Activated CD4-positive, alpha-beta memory T cell treated with anti-CD3 and anti-CD28 coated beads, Interleukin-2, amount 10 ng/mL, durations not matched to agents 7 days and 5 days (primary cell): ENCODE results near the gene DESI1. TPM values are rescaled to one million over a fixed set of nuclear protein-coding genes. Genes with fewer than 3 reads are reported as not detected.
A peak's percentile ranks its signal among the peaks of the same experiment; 100 is the strongest.
"Not testable (repeated sequence)": the region's sequence is repeated elsewhere in the genome, so short reads cannot be mapped to it uniquely, and the experiment has no call there.

Source experiments
- CTCF ChIA-PET: fragments of 350-600 bp; sonication (Branson Sonifier 250); formaldehyde crosslinking; loops from one replicate; lab custom pipeline; 2021; ENCODE audit warnings: antibody characterized with exemption, inconsistent platforms; lab: Charles Lee
- POLR2A ChIA-PET: fragments of 350-600 bp; sonication (Branson Sonifier 250); formaldehyde crosslinking; loops from one replicate; lab custom pipeline; 2021; ENCODE audit warnings: antibody characterized with exemption; lab: Charles Lee
- DNase-seq: peaks from one replicate; pipeline ENCODE4 v3.0.0-alpha.2; 2020
- H3K27ac Mint-ChIP-seq: one replicate; pipeline ENCODE4 v1.8.0; 2021; ENCODE audit warnings: mild to moderate bottlenecking, mixed read lengths
- H3K27me3 Mint-ChIP-seq: one replicate; pipeline ENCODE4 v1.8.0; 2021; ENCODE audit warnings: mixed read lengths
- H3K36me3 Mint-ChIP-seq: one replicate; pipeline ENCODE4 v1.8.0; 2021; ENCODE audit warnings: low read depth, mixed read lengths
- H3K4me1 Mint-ChIP-seq: one replicate; pipeline ENCODE4 v1.8.0; 2021; ENCODE audit warnings: mixed read lengths
- H3K4me3 Mint-ChIP-seq: one replicate; pipeline ENCODE4 v1.8.0; 2021; ENCODE audit warnings: mild to moderate bottlenecking, mixed read lengths
- H3K9me3 Mint-ChIP-seq: one replicate; pipeline ENCODE4 v1.8.0; 2021; ENCODE audit warnings: mixed read lengths
- total RNA-seq, 2 experiments: library from RNA; stranded (reverse); gene quantifications; one replicate each; pipeline ENCODE4 v1.2.3, GENCODE V29; 2021

The DESI1 gene
- total RNA-seq, 2 experiments from 2014 or later, result 49.3 to 53.6 TPM

GRCh38 chr22:41654322-41654721, 33.5 kb upstream of the DESI1 start:
- peaks cover 61% of the 10 kb centered on the region for H3K36me3 Mint-ChIP-seq
- no peak for DNase-seq
- no peak overlapping the region for H3K4me3 Mint-ChIP-seq
- POLR2A ChIA-PET, result interaction anchor here (1.0 to 2.6 kb wide), 4 partner anchors 13 to 66 kb away, joined by 3 to 11 read pairs (median 4); partner anchors contain the start of genes DESI1 and XRCC6
- CTCF ChIA-PET, result interaction anchor here (1.6 to 2.3 kb wide), 2 partner anchors 10 to 13 kb away, joined by 6 to 8 read pairs; no protein-coding TSS in a partner anchor
- peaks cover 7% of the 10 kb centered on the region for H3K4me1 Mint-ChIP-seq
- H3K27me3 Mint-ChIP-seq, result no peaks in the 10 kb centered on the region
- H3K27ac Mint-ChIP-seq, result peak overlapping the region; percentile 40
- H3K9me3 Mint-ChIP-seq, result no peaks in the 10 kb centered on the region

GRCh38 chr22:41650821-41651220, 30.0 kb upstream of the DESI1 start:
- Mint-ChIP-seq H3K27ac (no peak overlapping the region), H3K27me3 (no peaks in the 10 kb centered on the region), H3K36me3 (peaks cover 65% of the 10 kb centered on the region), H3K4me1 (peaks cover 13% of the 10 kb centered on the region), H3K4me3 (no peak overlapping the region), H3K9me3 (no peaks in the 10 kb centered on the region)
- DNase-seq, result no peak
- ChIA-PET POLR2A (no interaction called here), CTCF (interaction anchor here (2.4 kb wide), 1 partner anchor 16 kb away, joined by 16 read pairs; no protein-coding TSS in a partner anchor)

- CTCF ChIA-PET, result interaction anchor here (2.4 kb wide), 1 partner anchor 17 kb away, joined by 16 read pairs; no protein-coding TSS in a partner anchor
- POLR2A ChIA-PET, result interaction anchor here (1.0 kb wide), 1 partner anchor 28 kb away, joined by 3 read pairs; no protein-coding TSS in a partner anchor
- Mint-ChIP-seq H3K27me3 (no peaks in the 10 kb centered on the region), H3K4me3 (no peak overlapping the region), H3K9me3 (no peaks in the 10 kb centered on the region), H3K4me1 (peaks cover 13% of the 10 kb centered on the region), H3K27ac (no peak overlapping the region), H3K36me3 (peaks cover 62% of the 10 kb centered on the region)
- no peak for DNase-seq
Observed at GRCh38 chr22:41650229-41650628, 29.4 kb upstream of the DESI1 start.

GRCh38 chr22:41648432-41648831, 27.6 kb upstream of the DESI1 start:
- Mint-ChIP-seq H3K27me3 (no peaks in the 10 kb centered on the region), H3K4me1 (peaks cover 6% of the 10 kb centered on the region), H3K4me3 (no peak overlapping the region), H3K36me3 (peaks cover 50% of the 10 kb centered on the region), H3K27ac (no peak overlapping the region), H3K9me3 (no peaks in the 10 kb centered on the region)
- ChIA-PET POLR2A (interaction anchor here (1.7 kb wide), 1 partner anchor 10 kb away, joined by 5 read pairs; no protein-coding TSS in a partner anchor), CTCF (interaction anchor here (1.3 to 1.4 kb wide), 2 partner anchors 19 to 49 kb away, joined by 4 to 5 read pairs; no protein-coding TSS in a partner anchor)
- no peak for DNase-seq

GRCh38 chr22:41647771-41648170, 26.9 kb upstream of the DESI1 start:
- DNase-seq, result no peak
- Mint-ChIP-seq H3K4me3 (no peak overlapping the region), H3K27ac (no peak overlapping the region), H3K4me1 (peaks cover 6% of the 10 kb centered on the region), H3K36me3 (peaks cover 51% of the 10 kb centered on the region), H3K27me3 (no peaks in the 10 kb centered on the region), H3K9me3 (no peaks in the 10 kb centered on the region)
- ChIA-PET POLR2A (interaction anchor here (1.6 to 1.8 kb wide), 2 partner anchors 19 to 26 kb away, joined by 5 read pairs; no protein-coding TSS in a partner anchor), CTCF (interaction anchor here (1.3 kb wide), 1 partner anchor 19 kb away, joined by 5 read pairs; no protein-coding TSS in a partner anchor)

GRCh38 chr22:41642331-41643110, 21.7 kb upstream of the DESI1 start:
- Mint-ChIP-seq H3K9me3 (no peaks in the 10 kb centered on the region), H3K4me1 (peaks cover 2% of the 10 kb centered on the region), H3K4me3 (no peak overlapping the region), H3K27me3 (no peaks in the 10 kb centered on the region), H3K27ac (no peak overlapping the region), H3K36me3 (peaks cover 56% of the 10 kb centered on the region)
- no peak for DNase-seq
- POLR2A ChIA-PET, result interaction anchor here (0.7 kb wide), 1 partner anchor 25 kb away, joined by 3 read pairs; no protein-coding TSS in a partner anchor
- CTCF ChIA-PET, result no interaction called here

GRCh38 chr22:41641854-41642253, 21.0 kb upstream of the DESI1 start:
- Mint-ChIP-seq H3K36me3 (peaks cover 58% of the 10 kb centered on the region), H3K27ac (no peak overlapping the region), H3K9me3 (no peaks in the 10 kb centered on the region)

GRCh38 chr22:41638748-41639147, 17.9 kb upstream of the DESI1 start:
- H3K36me3 Mint-ChIP-seq, result peaks cover 63% of the 10 kb centered on the region
- H3K27me3 Mint-ChIP-seq, result no peaks in the 10 kb centered on the region
- DNase-seq, result no peak
- H3K4me3 Mint-ChIP-seq, result no peak overlapping the region
- POLR2A ChIA-PET, result interaction anchor here (1.7 to 2.1 kb wide), 2 partner anchors 10 to 17 kb away, joined by 5 to 6 read pairs; partner anchors contain the start of genes DESI1 and XRCC6
- H3K9me3 Mint-ChIP-seq, result no peaks in the 10 kb centered on the region
- peaks cover 2% of the 10 kb centered on the region for H3K4me1 Mint-ChIP-seq
- H3K27ac Mint-ChIP-seq, result no peak overlapping the region
- CTCF ChIA-PET, result interaction anchor here (1.2 kb wide), 1 partner anchor 28 kb away, joined by 3 read pairs; no protein-coding TSS in a partner anchor

More at GRCh38 chr22:41641854-41642253, 21.0 kb upstream of the DESI1 start:
- no peak for DNase-seq
- H3K27me3 Mint-ChIP-seq, result no peaks in the 10 kb centered on the region
- CTCF ChIA-PET, result no interaction called here
- no peak overlapping the region for H3K4me3 Mint-ChIP-seq
- peaks cover 2% of the 10 kb centered on the region for H3K4me1 Mint-ChIP-seq
- POLR2A ChIA-PET, result no interaction called here

- ChIA-PET POLR2A (interaction anchor here (1.7 kb wide), 1 partner anchor 11 kb away, joined by 5 read pairs; no protein-coding TSS in a partner anchor), CTCF (interaction anchor here (0.6 to 1.2 kb wide), 3 partner anchors 17 to 29 kb away, joined by 3 to 4 read pairs (median 3); partner anchors contain the start of genes DESI1 and XRCC6)
- H3K27ac Mint-ChIP-seq, result no peak overlapping the region
- H3K4me1 Mint-ChIP-seq, result peaks cover 2% of the 10 kb centered on the region
- DNase-seq, result no peak
- peaks cover 67% of the 10 kb centered on the region for H3K36me3 Mint-ChIP-seq
- H3K4me3 Mint-ChIP-seq, result no peak overlapping the region
- H3K27me3 Mint-ChIP-seq, result no peaks in the 10 kb centered on the region
- no peaks in the 10 kb centered on the region for H3K9me3 Mint-ChIP-seq
Observed at GRCh38 chr22:41638124-41638523, 17.3 kb upstream of the DESI1 start.

- ChIA-PET POLR2A (interaction anchor here (1.7 kb wide), 1 partner anchor 11 kb away, joined by 5 read pairs; no protein-coding TSS in a partner anchor), CTCF (interaction anchor here (0.6 to 1.0 kb wide), 3 partner anchors 17 to 28 kb away, joined by 3 to 4 read pairs (median 3); partner anchors contain the start of genes DESI1 and XRCC6)
- H3K4me3 Mint-ChIP-seq, H3K9me3 Mint-ChIP-seq, H3K4me1 Mint-ChIP-seq, DNase-seq, H3K27ac Mint-ChIP-seq, H3K27me3 Mint-ChIP-seq: not testable (repeated sequence)
- peaks cover 63% of the 10 kb centered on the region for H3K36me3 Mint-ChIP-seq
Observed at GRCh38 chr22:41637623-41638022, 16.8 kb upstream of the DESI1 start.

- H3K9me3 Mint-ChIP-seq, result no peaks in the 10 kb centered on the region
- ChIA-PET CTCF (no interaction called here), POLR2A (interaction anchor here (1.3 kb wide), 1 partner anchor 168 kb away, joined by 3 read pairs; the partner anchor contains the start of gene PHF5A)
- DNase-seq, result no peak
- no peak overlapping the region for H3K27ac Mint-ChIP-seq
- no peak overlapping the region for H3K4me3 Mint-ChIP-seq
- no peaks in the 10 kb centered on the region for H3K4me1 Mint-ChIP-seq
- no peaks in the 10 kb centered on the region for H3K27me3 Mint-ChIP-seq
- peaks cover 60% of the 10 kb centered on the region for H3K36me3 Mint-ChIP-seq
Observed at GRCh38 chr22:41636467-41636866, 15.6 kb upstream of the DESI1 start.

GRCh38 chr22:41634610-41635009, 13.8 kb upstream of the DESI1 start:
- ChIA-PET CTCF (interaction anchor here (1.5 kb wide), 1 partner anchor 32 kb away, joined by 6 read pairs; no protein-coding TSS in a partner anchor), POLR2A (interaction anchor here (3.4 kb wide), 1 partner anchor 15 kb away, joined by 22 read pairs; the partner anchor contains the start of genes DESI1 and XRCC6)
- H3K36me3 Mint-ChIP-seq, result peaks cover 55% of the 10 kb centered on the region
- H3K9me3 Mint-ChIP-seq, H3K4me1 Mint-ChIP-seq, H3K27me3 Mint-ChIP-seq, DNase-seq, H3K4me3 Mint-ChIP-seq, H3K27ac Mint-ChIP-seq: not testable (repeated sequence)
